Vagina (tissue), 2 donors: ENCODE data around the gene VEZT.
"Not testable (repeated sequence)": the region's sequence is repeated elsewhere in the genome, so short reads cannot be mapped to it uniquely, and the experiment has no call there.

Source experiments
- CTCF ChIP-seq, 3 experiments: fragments of 450-650 bp in 2 of 3; fragments of 200-600 bp in 1 of 3; sonication (generic) in 1 of 3; IDR thresholded peaks; one replicate each; pipeline ENCODE4 v1.5.1; 2017 to 2019; ENCODE audit warnings: antibody characterized with exemption in 3 of 3, mild to moderate bottlenecking in 2 of 3, moderate library complexity in 2 of 3
- POLR2A ChIP-seq, 2 donors: fragments of 450-650 bp; IDR thresholded peaks; one replicate each; pipeline ENCODE4 v1.6.1; 2017; ENCODE audit warnings: antibody characterized with exemption in 2 of 2, mild to moderate bottlenecking in 2 of 2, moderate library complexity in 2 of 2
- POLR2AphosphoS5 ChIP-seq, 2 donors: sonication (generic); formaldehyde crosslinking; IDR thresholded peaks; one replicate each; pipeline ENCODE4 v1.9.0; 2017; ENCODE audit warnings: antibody characterized with exemption in 2 of 2, mild to moderate bottlenecking in 2 of 2, low read depth in 1 of 2; ENCODE audit not compliant: insufficient read depth in 1 of 2

DNA sequence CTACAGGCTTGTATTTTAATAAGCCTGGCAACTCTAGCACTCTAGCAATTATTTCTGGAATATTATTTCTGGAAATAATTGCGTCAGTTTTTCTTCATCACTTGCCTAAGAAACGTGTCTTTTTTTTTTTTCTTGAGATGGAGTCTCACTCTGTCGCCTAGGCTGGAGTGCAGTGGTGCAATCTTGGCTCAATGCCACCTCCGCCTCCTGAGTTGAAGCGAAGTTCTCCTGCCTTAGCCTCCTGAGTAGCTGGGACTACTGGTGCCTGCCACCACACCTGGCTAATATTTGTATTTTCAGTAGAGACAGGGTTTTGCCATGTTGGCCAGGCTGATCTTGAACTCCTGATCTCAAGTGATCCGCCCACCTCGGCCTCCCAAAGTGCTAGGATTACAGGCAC is 106.6 kb downstream of the VEZT start:
- TF ChIP-seq CTCF (IDR thresholded peaks at IDR 0.05); POLR2A (IDR thresholded peaks at IDR 0.05); POLR2AphosphoS5 (IDR thresholded peaks at IDR 0.05; ENCODE audit: insufficient read depth in 1 of 2, low read depth in 1 of 2): not testable (repeated sequence)
